Gastroesophageal sphincter (tissue), 3 donors: ENCODE results near the gene CACNA1C.

Experiments used
- CTCF ChIP-seq, 4 experiments: fragments of 200-600 bp in 2 of 4; fragments of 450-650 bp in 2 of 4; sonication (generic) in 1 of 4; IDR thresholded peaks; one replicate each; pipeline ENCODE4 v1.5.1; 2017 to 2019; ENCODE audit warnings: antibody characterized with exemption in 4 of 4, mild to moderate bottlenecking in 2 of 4, moderate library complexity in 2 of 4
- POLR2A ChIP-seq, 2 donors: fragments of 450-650 bp; IDR thresholded peaks; one replicate each; pipeline ENCODE4 v1.6.1; 2017; ENCODE audit warnings: antibody characterized with exemption in 2 of 2, mild to moderate bottlenecking in 2 of 2, moderate library complexity in 1 of 2
- POLR2AphosphoS5 ChIP-seq: sonication (generic); formaldehyde crosslinking; IDR thresholded peaks from one replicate; pipeline ENCODE4 v1.6.1; 2017; ENCODE audit warnings: antibody characterized with exemption

DNA sequence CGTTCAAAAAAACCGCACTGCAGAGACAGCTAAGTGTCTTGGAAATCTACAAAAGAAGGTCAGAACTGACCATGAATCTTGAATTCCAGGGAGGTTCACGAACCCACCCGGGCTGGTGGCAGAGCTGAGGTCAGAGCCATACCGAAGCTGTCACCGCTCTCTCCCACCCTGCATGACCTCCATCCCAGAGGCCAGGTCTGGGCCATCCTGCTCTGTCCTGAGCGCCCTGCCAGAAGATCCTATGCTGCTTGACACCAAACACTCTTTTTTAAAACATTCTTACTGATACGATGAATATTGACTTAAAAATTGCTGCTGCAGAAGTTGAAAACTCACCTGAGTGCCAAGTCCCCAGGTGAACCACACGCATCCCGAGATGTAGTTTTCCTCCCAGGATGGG lies 412.9 kb downstream of the CACNA1C start:
- TF ChIP-seq POLR2A (IDR thresholded peaks at IDR 0.05) (no peak), CTCF (IDR thresholded peaks at IDR 0.05) (no peak), POLR2AphosphoS5 (no peak)
